ENCODE results near the gene RNF43.

Gene RNF43

DNA sequence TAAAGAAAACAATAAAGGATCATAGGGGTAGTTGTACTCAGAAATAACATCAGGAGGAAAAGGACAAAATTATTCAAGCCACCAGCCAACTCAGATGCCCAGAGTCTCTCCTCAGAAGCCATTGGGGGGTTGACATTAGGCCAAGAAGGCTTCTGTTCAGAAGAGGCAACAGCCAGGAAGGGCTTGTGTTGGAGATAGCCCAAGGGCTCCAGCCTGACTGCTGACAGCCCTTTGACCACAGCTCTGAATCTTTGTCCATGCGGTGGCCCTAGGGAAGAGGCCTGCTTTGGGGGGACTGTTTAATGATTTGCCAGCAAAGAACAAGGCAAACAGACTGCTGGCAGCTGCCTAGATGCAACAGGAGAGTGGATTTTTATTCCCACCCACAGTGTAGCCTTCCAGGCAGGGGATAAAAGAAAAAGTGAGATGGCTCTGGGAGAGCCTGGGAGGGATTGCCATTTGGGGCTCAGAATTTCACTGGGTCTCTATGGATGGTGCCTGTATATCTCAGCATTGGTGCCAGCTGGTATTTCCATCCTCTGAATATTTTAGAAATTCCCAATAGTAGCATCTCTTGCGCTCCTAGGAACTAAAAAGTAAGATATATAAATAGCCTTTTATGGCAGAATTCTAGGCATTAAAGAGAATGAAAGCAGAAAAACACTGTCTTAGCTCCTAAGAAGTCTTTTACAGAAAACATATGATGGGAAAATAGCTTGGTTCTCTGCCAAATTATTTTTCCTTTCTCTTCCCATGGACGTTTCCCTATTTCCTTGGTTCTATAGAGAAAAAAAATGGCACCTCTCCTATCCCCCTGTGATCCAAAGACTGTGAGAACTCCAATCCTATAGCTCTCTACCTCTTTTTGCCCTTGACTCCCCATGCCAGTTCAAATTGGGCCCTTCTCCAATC is 36.0 kb downstream of the RNF43 start:
- no peak for DNase-seq (ENCODE audit: low read depth in 1 of 2, low spot score in 1 of 2)
- no peaks in the 10 kb centered on the region for H3K27me3 ChIP-seq (ENCODE audit: insufficient read depth, poor library complexity, severe bottlenecking)
- TF ChIP-seq, protein P1, sequence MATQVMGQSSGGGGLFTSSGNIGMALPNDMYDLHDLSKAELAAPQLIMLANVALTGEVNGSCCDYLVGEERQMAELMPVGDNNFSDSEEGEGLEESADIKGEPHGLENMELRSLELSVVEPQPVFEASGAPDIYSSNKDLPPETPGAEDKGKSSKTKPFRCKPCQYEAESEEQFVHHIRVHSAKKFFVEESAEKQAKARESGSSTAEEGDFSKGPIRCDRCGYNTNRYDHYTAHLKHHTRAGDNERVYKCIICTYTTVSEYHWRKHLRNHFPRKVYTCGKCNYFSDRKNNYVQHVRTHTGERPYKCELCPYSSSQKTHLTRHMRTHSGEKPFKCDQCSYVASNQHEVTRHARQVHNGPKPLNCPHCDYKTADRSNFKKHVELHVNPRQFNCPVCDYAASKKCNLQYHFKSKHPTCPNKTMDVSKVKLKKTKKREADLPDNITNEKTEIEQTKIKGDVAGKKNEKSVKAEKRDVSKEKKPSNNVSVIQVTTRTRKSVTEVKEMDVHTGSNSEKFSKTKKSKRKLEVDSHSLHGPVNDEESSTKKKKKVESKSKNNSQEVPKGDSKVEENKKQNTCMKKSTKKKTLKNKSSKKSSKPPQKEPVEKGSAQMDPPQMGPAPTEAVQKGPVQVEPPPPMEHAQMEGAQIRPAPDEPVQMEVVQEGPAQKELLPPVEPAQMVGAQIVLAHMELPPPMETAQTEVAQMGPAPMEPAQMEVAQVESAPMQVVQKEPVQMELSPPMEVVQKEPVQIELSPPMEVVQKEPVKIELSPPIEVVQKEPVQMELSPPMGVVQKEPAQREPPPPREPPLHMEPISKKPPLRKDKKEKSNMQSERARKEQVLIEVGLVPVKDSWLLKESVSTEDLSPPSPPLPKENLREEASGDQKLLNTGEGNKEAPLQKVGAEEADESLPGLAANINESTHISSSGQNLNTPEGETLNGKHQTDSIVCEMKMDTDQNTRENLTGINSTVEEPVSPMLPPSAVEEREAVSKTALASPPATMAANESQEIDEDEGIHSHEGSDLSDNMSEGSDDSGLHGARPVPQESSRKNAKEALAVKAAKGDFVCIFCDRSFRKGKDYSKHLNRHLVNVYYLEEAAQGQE (IDR thresholded peaks at IDR 0.05; ENCODE audit: insufficient replicate concordance, low read depth) = no peak
- TF ChIP-seq, protein P2, sequence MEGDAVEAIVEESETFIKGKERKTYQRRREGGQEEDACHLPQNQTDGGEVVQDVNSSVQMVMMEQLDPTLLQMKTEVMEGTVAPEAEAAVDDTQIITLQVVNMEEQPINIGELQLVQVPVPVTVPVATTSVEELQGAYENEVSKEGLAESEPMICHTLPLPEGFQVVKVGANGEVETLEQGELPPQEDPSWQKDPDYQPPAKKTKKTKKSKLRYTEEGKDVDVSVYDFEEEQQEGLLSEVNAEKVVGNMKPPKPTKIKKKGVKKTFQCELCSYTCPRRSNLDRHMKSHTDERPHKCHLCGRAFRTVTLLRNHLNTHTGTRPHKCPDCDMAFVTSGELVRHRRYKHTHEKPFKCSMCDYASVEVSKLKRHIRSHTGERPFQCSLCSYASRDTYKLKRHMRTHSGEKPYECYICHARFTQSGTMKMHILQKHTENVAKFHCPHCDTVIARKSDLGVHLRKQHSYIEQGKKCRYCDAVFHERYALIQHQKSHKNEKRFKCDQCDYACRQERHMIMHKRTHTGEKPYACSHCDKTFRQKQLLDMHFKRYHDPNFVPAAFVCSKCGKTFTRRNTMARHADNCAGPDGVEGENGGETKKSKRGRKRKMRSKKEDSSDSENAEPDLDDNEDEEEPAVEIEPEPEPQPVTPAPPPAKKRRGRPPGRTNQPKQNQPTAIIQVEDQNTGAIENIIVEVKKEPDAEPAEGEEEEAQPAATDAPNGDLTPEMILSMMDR (IDR thresholded peaks at IDR 0.05; ENCODE audit: insufficient read depth, low read length) = no peak
- no peak for TF ChIP-seq GABPA (IDR thresholded peaks at IDR 0.05; ENCODE audit: low read depth)
- no peak overlapping the region for H3K27ac ChIP-seq (replicated peaks)
- H3K4me3 ChIP-seq (replicated peaks; ENCODE audit: insufficient read depth, low read length) = no peak overlapping the region

DNA sequence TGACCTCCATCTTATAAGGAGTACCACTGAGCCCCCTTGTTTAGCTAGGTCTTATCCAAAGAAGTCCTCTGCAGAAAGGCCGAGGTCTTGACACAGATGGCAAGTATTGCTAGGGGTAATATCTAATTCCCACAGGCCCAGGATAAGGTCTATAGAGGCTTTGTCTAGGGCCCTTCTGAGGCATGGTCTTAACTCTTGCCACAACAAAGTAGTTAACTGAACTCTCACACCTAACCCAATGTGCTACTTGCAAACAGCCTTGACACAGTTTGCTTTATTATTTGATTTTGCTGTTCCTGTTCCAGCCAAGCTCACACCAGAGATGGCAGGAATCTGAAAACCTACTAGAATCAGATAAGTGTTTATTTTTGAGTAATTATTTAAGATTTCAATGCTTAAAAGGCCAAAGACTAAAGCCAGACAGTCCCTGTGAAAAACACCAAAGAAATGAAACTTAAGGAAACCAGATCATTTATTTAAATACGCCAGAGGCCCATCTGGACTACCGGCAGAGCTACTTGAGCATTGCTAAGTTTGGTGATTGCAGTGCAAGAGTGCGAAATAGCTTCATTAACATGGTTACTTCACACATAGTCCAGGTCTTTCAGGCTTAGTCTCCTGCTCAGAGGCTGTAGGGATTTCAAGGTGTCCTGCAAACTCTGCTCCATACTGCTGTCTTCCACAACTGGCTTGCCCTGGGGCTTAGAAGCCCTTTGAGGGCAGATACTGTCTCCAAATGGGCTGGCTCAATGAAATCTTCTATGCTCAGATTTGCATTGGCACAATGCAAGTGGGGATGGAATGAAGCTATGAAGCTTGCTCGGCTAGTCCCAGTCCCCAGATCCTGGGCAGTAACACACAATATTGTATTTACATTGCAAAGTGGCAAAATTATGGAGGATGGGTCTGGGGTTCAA is 36.9 kb downstream of the RNF43 start:
- no peak for DNase-seq (ENCODE audit: low read depth in 1 of 2, low spot score in 1 of 2)
- H3K4me3 ChIP-seq (replicated peaks; ENCODE audit: insufficient read depth, low read length) = no peak overlapping the region
- no peak overlapping the region for H3K27ac ChIP-seq (replicated peaks)
- H3K27me3 ChIP-seq (ENCODE audit: insufficient read depth, poor library complexity, severe bottlenecking) = no peaks in the 10 kb centered on the region
- TF ChIP-seq, protein P2 (IDR thresholded peaks at IDR 0.05; ENCODE audit: insufficient read depth, low read length) = no peak
- TF ChIP-seq GABPA (IDR thresholded peaks at IDR 0.05; ENCODE audit: low read depth) = no peak
- TF ChIP-seq, protein P1 (IDR thresholded peaks at IDR 0.05; ENCODE audit: insufficient replicate concordance, low read depth) = no peak
- no peak for TF ChIP-seq POLR2AphosphoS5 (IDR thresholded peaks at IDR 0.05; ENCODE audit: low read depth)

DNA sequence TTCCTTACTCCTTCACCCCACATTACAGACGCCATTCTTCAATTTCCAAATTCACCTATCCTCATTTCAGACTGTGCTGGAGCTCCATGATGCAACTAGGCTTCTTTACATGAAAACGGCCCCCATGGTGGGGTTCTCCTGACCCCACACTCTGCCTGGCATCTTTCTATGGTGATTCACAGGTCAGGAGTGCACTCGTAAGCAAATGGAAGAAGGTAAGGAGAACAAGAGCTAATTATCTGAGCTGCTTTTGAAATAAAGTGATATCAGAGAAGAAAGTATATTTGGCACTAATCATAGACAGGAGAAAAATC is 37.9 kb downstream of the RNF43 start:
- TF ChIP-seq POLR2AphosphoS5 (IDR thresholded peaks at IDR 0.05; ENCODE audit: low read depth) (no peak), GABPA (IDR thresholded peaks at IDR 0.05; ENCODE audit: low read depth) (no peak), SPI1 (IDR thresholded peaks at IDR 0.05; ENCODE audit: borderline replicate concordance, low read depth) (no peak)
- TF ChIP-seq, protein P1 (IDR thresholded peaks at IDR 0.05; ENCODE audit: insufficient replicate concordance, low read depth) = no peak
- TF ChIP-seq, protein P2 (IDR thresholded peaks at IDR 0.05; ENCODE audit: insufficient read depth, low read length) = no peak
- no peaks in the 10 kb centered on the region for H3K27me3 ChIP-seq (ENCODE audit: insufficient read depth, poor library complexity, severe bottlenecking)

More for the DNA sequence above, 37.9 kb downstream of the RNF43 start:
- no peak for DNase-seq (ENCODE audit: low read depth in 1 of 2, low spot score in 1 of 2)
- H3K27ac ChIP-seq (replicated peaks) = no peak overlapping the region
- H3K4me3 ChIP-seq (replicated peaks; ENCODE audit: insufficient read depth, low read length) = no peak overlapping the region
